GM23338 (cell line): ENCODE results near the gene EXOC4. TPM values are rescaled to one million over a fixed set of nuclear protein-coding genes. Genes with fewer than 3 reads are reported as not detected.

Source experiments
- ATAC-seq: fragments of 200-7000 bp; cut with Tn5 transposase; 3 replicates; pipeline ENCODE4 v1.9.1; 2020
- DNase-seq: peaks from one replicate; pipeline ENCODE4 v3.0.0-alpha.2; 2015; ENCODE audit warnings: low spot score
- H2AFZ ChIP-seq: fragments of 200-600 bp; sonication (generic); 2 replicates; pipeline ENCODE4 v1.8.0; 2016; ENCODE audit warnings: antibody characterized with exemption, mild to moderate bottlenecking, moderate library complexity
- H3F3A ChIP-seq: fragments of 200-600 bp; sonication (generic); replicated peaks from 2 replicates; pipeline ENCODE4 v1.8.0; 2017; ENCODE audit warnings: antibody characterized with exemption, mixed run types, low read depth
- H3K27ac ChIP-seq: fragments of 200-600 bp; sonication (generic); 2 replicates; pipeline ENCODE4 v1.6.1; 2016; ENCODE audit warnings: low read depth
- H3K27me3 ChIP-seq: fragments of 200-600 bp; sonication (generic); 2 replicates; pipeline ENCODE4 v1.8.0; 2016; ENCODE audit warnings: mild to moderate bottlenecking, mixed run types, moderate library complexity; ENCODE audit not compliant: insufficient read depth
- H3K36me3 ChIP-seq: fragments of 200-600 bp; sonication (generic); 2 replicates; pipeline ENCODE4 v1.8.0; 2016; ENCODE audit warnings: mild to moderate bottlenecking; ENCODE audit not compliant: insufficient read depth
- H3K4me1 ChIP-seq: fragments of 200-600 bp; sonication (generic); 2 replicates; pipeline ENCODE4 v1.8.0; 2016; ENCODE audit warnings: mild to moderate bottlenecking, moderate library complexity; ENCODE audit not compliant: insufficient read depth
- H3K4me2 ChIP-seq: fragments of 200-600 bp; sonication (generic); 2 replicates; pipeline ENCODE4 v1.7.1; 2017; ENCODE audit warnings: mixed run types
- H3K4me3 ChIP-seq: fragments of 200-600 bp; sonication (generic); 2 replicates; pipeline ENCODE4 v1.6.1; 2016; ENCODE audit warnings: mixed run types
- H3K79me2 ChIP-seq: fragments of 200-600 bp; sonication (generic); replicated peaks from 2 replicates; pipeline ENCODE4 v1.8.0; 2017; ENCODE audit warnings: mild to moderate bottlenecking; ENCODE audit not compliant: insufficient read depth
- H3K9me2 ChIP-seq: fragments of 200-600 bp; sonication (generic); 2 replicates; pipeline ENCODE4 v1.8.0; 2017; ENCODE audit not compliant: insufficient read depth
- H4K20me1 ChIP-seq: fragments of 200-600 bp; sonication (generic); replicated peaks from 2 replicates; pipeline ENCODE4 v1.8.0; 2017; ENCODE audit warnings: mild to moderate bottlenecking; ENCODE audit not compliant: insufficient read depth
- H3K27ac Mint-ChIP-seq: 2 replicates; pipeline ENCODE4 v1.8.0; 2020; ENCODE audit warnings: inconsistent platforms, mild to moderate bottlenecking, moderate library complexity, mixed read lengths
- H3K27me3 Mint-ChIP-seq: 3 replicates; pipeline ENCODE4 v1.8.0; 2022; ENCODE audit warnings: low read depth, mild to moderate bottlenecking, moderate library complexity, mixed read lengths, inconsistent platforms; ENCODE audit not compliant: insufficient read depth, poor library complexity
- H3K36me3 Mint-ChIP-seq: 3 replicates; pipeline ENCODE4 v1.8.0; 2021; ENCODE audit warnings: low read depth, mild to moderate bottlenecking, inconsistent platforms, moderate library complexity, mixed read lengths
- H3K4me1 Mint-ChIP-seq: 3 replicates; pipeline ENCODE4 v1.8.0; 2020; ENCODE audit warnings: mild to moderate bottlenecking, inconsistent platforms, mixed read lengths
- H3K4me3 Mint-ChIP-seq: 3 replicates; pipeline ENCODE4 v1.8.0; 2021; ENCODE audit warnings: moderate library complexity, mild to moderate bottlenecking, inconsistent platforms, mixed read lengths
- H3K9me3 Mint-ChIP-seq: 3 replicates; pipeline ENCODE4 v1.8.0; 2020; ENCODE audit warnings: moderate library complexity, mild to moderate bottlenecking, inconsistent platforms, mixed read lengths
- CREB1 ChIP-seq: fragments of 250-450 bp; sonication (Bioruptor Pico); IDR thresholded peaks from 2 replicates; pipeline ENCODE4 v1.5.0; 2020; ENCODE audit warnings: low read depth, mild to moderate bottlenecking, moderate library complexity
- EZH2 ChIP-seq: fragments of 200-600 bp; sonication (generic); IDR thresholded peaks from one replicate; pipeline ENCODE4 v1.8.0; 2017; ENCODE audit warnings: antibody characterized with exemption, mild to moderate bottlenecking, low read depth; ENCODE audit not compliant: unreplicated experiment
- EZH2phosphoT487 ChIP-seq: fragments of 200-600 bp; sonication (generic); IDR thresholded peaks from one replicate; pipeline ENCODE4 v1.8.1; 2018; ENCODE audit warnings: antibody characterized with exemption; ENCODE audit not compliant: unreplicated experiment
- JUNB ChIP-seq: IDR thresholded peaks from one replicate; pipeline ENCODE4 v1.6.1; 2016; ENCODE audit warnings: antibody characterized with exemption; ENCODE audit not compliant: unreplicated experiment
- STAT1 ChIP-seq: IDR thresholded peaks from one replicate; pipeline ENCODE4 v1.6.1; 2016; ENCODE audit warnings: antibody characterized with exemption; ENCODE audit not compliant: unreplicated experiment
- ZNF331 ChIP-seq: fragments of 250-450 bp; sonication (Bioruptor Pico); IDR thresholded peaks from 2 replicates; pipeline ENCODE4 v1.5.0; 2020; ENCODE audit warnings: low read depth, mild to moderate bottlenecking, moderate library complexity
- polyA plus RNA-seq: library from polyadenylated mRNA; unstranded; fragments of >200 nt; fragmentation: Nextera tagmentation; extraction: Ambion mirVana; gene quantifications from 2 replicates; pipeline ENCODE4 v1.2.1, GENCODE V29; 2016
- total RNA-seq: library from RNA; depleted of rRNA; stranded (reverse); fragments of >200 nt; shearing (Covaris generic); gene quantifications from 2 replicates; pipeline ENCODE4 v1.2.3, GENCODE V29; 2014
- TF ChIP-seq, protein P1 (sequence below): fragments of 250-450 bp; sonication (Bioruptor Pico); IDR thresholded peaks from 2 replicates; pipeline ENCODE4 v1.5.0; 2020; ENCODE audit warnings: mild to moderate bottlenecking, moderate library complexity
- TF ChIP-seq, protein P2 (sequence below): IDR thresholded peaks from 2 replicates; pipeline ENCODE4 v1.6.1; 2016; ENCODE audit warnings: antibody characterized with exemption
- TF ChIP-seq, protein P3 (sequence below): IDR thresholded peaks from one replicate; pipeline ENCODE4 v1.6.1; 2018; ENCODE audit warnings: antibody characterized with exemption; ENCODE audit not compliant: unreplicated experiment

Gene EXOC4
- total and polyA plus RNA-seq, 2 experiments from 2014 or later = 37.5 to 52.7 TPM

DNA sequence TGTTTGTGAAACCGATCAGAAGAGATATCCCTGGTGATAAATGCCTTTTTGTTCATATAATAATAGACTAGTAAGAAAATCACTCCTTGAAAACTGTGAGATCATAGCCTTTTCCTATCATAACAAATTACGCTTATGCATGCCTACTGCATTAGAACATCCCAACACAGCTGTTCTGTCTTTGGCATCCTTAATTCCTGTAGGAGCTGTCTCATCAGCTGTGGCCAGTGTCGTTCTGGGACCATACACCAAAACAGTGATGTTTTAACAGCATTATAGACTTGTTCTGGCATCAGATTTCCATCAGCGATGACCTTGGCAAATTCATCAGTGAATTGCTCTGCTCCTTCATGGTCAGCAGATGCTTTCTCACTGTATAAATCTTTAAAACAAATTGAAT, 450.7 kb downstream of the EXOC4 start:
- Mint-ChIP-seq H3K9me3 (no peaks in the 10 kb centered on the region), H3K27ac (no peak overlapping the region), H3K4me1 (no peaks in the 10 kb centered on the region), H3K27me3 (no peaks in the 10 kb centered on the region), H3K36me3 (no peaks in the 10 kb centered on the region), H3K4me3 (no peak overlapping the region)
- H3K36me3 ChIP-seq = no peaks in the 10 kb centered on the region
- DNase-seq (no peak), ATAC-seq (no peak)
- H2AFZ ChIP-seq = no peak overlapping the region
- no peak overlapping the region for H3K4me3 ChIP-seq
- H3K27ac ChIP-seq = no peak overlapping the region
- no peaks in the 10 kb centered on the region for H4K20me1 ChIP-seq
- H3K9me2 ChIP-seq = no peaks in the 10 kb centered on the region
- no peaks in the 10 kb centered on the region for H3F3A ChIP-seq
- H3K4me1 ChIP-seq = 0 out of 2 replicates have a peak, but pooled peaks cover 3% of the 10 kb centered on the region
- no peaks in the 10 kb centered on the region for H3K27me3 ChIP-seq
- no peak overlapping the region for H3K4me2 ChIP-seq
- no peak for TF ChIP-seq JUNB
- TF ChIP-seq, protein P1, sequence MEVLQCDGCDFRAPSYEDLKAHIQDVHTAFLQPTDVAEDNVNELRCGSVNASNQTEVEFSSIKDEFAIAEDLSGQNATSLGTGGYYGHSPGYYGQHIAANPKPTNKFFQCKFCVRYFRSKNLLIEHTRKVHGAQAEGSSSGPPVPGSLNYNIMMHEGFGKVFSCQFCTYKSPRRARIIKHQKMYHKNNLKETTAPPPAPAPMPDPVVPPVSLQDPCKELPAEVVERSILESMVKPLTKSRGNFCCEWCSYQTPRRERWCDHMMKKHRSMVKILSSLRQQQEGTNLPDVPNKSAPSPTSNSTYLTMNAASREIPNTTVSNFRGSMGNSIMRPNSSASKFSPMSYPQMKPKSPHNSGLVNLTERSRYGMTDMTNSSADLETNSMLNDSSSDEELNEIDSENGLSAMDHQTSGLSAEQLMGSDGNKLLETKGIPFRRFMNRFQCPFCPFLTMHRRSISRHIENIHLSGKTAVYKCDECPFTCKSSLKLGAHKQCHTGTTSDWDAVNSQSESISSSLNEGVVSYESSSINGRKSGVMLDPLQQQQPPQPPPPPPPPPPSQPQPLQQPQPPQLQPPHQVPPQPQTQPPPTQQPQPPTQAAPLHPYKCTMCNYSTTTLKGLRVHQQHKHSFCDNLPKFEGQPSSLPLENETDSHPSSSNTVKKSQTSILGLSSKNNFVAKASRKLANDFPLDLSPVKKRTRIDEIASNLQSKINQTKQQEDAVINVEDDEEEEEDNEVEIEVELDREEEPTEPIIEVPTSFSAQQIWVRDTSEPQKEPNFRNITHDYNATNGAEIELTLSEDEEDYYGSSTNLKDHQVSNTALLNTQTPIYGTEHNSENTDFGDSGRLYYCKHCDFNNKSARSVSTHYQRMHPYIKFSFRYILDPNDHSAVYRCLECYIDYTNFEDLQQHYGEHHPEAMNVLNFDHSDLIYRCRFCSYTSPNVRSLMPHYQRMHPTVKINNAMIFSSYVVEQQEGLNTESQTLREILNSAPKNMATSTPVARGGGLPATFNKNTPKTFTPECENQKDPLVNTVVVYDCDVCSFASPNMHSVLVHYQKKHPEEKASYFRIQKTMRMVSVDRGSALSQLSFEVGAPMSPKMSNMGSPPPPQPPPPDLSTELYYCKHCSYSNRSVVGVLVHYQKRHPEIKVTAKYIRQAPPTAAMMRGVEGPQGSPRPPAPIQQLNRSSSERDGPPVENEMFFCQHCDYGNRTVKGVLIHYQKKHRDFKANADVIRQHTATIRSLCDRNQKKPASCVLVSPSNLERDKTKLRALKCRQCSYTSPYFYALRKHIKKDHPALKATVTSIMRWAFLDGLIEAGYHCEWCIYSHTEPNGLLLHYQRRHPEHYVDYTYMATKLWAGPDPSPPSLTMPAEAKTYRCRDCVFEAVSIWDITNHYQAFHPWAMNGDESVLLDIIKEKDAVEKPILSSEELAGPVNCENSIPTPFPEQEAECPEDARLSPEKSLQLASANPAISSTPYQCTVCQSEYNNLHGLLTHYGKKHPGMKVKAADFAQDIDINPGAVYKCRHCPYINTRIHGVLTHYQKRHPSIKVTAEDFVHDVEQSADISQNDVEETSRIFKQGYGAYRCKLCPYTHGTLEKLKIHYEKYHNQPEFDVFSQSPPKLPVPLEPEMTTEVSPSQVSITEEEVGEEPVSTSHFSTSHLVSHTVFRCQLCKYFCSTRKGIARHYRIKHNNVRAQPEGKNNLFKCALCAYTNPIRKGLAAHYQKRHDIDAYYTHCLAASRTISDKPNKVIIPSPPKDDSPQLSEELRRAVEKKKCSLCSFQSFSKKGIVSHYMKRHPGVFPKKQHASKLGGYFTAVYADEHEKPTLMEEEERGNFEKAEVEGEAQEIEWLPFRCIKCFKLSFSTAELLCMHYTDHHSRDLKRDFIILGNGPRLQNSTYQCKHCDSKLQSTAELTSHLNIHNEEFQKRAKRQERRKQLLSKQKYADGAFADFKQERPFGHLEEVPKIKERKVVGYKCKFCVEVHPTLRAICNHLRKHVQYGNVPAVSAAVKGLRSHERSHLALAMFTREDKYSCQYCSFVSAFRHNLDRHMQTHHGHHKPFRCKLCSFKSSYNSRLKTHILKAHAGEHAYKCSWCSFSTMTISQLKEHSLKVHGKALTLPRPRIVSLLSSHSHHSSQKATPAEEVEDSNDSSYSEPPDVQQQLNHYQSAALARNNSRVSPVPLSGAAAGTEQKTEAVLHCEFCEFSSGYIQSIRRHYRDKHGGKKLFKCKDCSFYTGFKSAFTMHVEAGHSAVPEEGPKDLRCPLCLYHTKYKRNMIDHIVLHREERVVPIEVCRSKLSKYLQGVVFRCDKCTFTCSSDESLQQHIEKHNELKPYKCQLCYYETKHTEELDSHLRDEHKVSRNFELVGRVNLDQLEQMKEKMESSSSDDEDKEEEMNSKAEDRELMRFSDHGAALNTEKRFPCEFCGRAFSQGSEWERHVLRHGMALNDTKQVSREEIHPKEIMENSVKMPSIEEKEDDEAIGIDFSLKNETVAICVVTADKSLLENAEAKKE (CRISPR knock-in tag) = no peak
- TF ChIP-seq CREB1 (CRISPR knock-in tag) = no peak
- TF ChIP-seq, protein P2, sequence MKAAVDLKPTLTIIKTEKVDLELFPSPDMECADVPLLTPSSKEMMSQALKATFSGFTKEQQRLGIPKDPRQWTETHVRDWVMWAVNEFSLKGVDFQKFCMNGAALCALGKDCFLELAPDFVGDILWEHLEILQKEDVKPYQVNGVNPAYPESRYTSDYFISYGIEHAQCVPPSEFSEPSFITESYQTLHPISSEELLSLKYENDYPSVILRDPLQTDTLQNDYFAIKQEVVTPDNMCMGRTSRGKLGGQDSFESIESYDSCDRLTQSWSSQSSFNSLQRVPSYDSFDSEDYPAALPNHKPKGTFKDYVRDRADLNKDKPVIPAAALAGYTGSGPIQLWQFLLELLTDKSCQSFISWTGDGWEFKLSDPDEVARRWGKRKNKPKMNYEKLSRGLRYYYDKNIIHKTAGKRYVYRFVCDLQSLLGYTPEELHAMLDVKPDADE = no peak
- no peak for TF ChIP-seq EZH2phosphoT487
- no peak for TF ChIP-seq STAT1
- TF ChIP-seq, protein P3, sequence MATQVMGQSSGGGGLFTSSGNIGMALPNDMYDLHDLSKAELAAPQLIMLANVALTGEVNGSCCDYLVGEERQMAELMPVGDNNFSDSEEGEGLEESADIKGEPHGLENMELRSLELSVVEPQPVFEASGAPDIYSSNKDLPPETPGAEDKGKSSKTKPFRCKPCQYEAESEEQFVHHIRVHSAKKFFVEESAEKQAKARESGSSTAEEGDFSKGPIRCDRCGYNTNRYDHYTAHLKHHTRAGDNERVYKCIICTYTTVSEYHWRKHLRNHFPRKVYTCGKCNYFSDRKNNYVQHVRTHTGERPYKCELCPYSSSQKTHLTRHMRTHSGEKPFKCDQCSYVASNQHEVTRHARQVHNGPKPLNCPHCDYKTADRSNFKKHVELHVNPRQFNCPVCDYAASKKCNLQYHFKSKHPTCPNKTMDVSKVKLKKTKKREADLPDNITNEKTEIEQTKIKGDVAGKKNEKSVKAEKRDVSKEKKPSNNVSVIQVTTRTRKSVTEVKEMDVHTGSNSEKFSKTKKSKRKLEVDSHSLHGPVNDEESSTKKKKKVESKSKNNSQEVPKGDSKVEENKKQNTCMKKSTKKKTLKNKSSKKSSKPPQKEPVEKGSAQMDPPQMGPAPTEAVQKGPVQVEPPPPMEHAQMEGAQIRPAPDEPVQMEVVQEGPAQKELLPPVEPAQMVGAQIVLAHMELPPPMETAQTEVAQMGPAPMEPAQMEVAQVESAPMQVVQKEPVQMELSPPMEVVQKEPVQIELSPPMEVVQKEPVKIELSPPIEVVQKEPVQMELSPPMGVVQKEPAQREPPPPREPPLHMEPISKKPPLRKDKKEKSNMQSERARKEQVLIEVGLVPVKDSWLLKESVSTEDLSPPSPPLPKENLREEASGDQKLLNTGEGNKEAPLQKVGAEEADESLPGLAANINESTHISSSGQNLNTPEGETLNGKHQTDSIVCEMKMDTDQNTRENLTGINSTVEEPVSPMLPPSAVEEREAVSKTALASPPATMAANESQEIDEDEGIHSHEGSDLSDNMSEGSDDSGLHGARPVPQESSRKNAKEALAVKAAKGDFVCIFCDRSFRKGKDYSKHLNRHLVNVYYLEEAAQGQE = no peak
- TF ChIP-seq ZNF331 = no peak
- no peak for TF ChIP-seq EZH2
- no peaks in the 10 kb centered on the region for H3K79me2 ChIP-seq
